Muscle layer of duodenum (tissue), 2 donors: ENCODE measurements around the gene XYLT1.

Experiments
- H3K27ac ChIP-seq: one replicate; pipeline ENCODE4 v1.7.0; 2013; ENCODE audit warnings: mild to moderate bottlenecking, low read length
- H3K27me3 ChIP-seq: one replicate; pipeline ENCODE4 v1.7.0; 2013; ENCODE audit warnings: low read depth, mild to moderate bottlenecking, control low read depth, low read length
- H3K36me3 ChIP-seq, 2 donors: one replicate each; pipeline ENCODE4 v1.7.0; 2013; ENCODE audit warnings: low read length in 2 of 2, control low read depth in 1 of 2, mild to moderate bottlenecking in 1 of 2; ENCODE audit not compliant: insufficient read depth in 2 of 2, control insufficient read depth in 1 of 2
- H3K4me1 ChIP-seq, 2 donors: one replicate each; pipeline ENCODE4 v1.7.0; 2013; ENCODE audit warnings: low read length in 2 of 2, mild to moderate bottlenecking in 2 of 2, control low read depth in 1 of 2, moderate library complexity in 1 of 2; ENCODE audit not compliant: insufficient read depth in 2 of 2, control insufficient read depth in 1 of 2
- H3K4me3 ChIP-seq, 2 donors: one replicate each; pipeline ENCODE4 v1.7.0; 2013; ENCODE audit warnings: low read length in 2 of 2, low read depth in 1 of 2, mild to moderate bottlenecking in 1 of 2
- H3K9me3 ChIP-seq, 2 donors: one replicate each; pipeline ENCODE4 v1.7.0; 2013; ENCODE audit warnings: low read length in 2 of 2, control low read depth in 1 of 2, mild to moderate bottlenecking in 1 of 2; ENCODE audit not compliant: control insufficient read depth in 1 of 2
- donor health status: healthy.

The XYLT1 gene

DNA sequence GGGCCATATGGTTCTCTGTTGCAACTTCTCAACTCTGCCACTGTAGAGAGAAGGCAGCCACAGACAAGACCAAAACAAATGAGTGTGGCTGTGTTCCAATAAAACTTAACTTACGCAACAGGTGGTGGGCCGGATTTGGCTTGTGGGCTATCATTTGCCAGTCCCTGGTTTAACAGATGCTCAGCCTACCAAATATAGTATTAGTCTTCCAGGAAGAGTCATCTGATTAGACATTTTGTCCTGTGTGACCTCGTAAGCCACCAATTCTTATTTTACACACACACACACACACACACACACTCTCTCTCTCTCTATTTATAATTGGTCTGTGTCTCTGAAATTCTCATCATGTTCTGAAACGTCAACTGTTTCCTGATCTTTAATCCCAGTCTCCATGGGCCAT is 245.9 kb downstream of the XYLT1 start:
- Histone ChIP-seq H3K27me3 (no peaks in the 10 kb centered on the region), H3K9me3 (no peaks in the 10 kb centered on the region), H3K36me3 (no peaks in the 10 kb centered on the region), H3K4me1 (peaks cover 4 to 17% of the 10 kb centered on the region in 2 donors), H3K27ac (peak overlapping the region; percentile 76), H3K4me3 (no peak overlapping the region)

DNA sequence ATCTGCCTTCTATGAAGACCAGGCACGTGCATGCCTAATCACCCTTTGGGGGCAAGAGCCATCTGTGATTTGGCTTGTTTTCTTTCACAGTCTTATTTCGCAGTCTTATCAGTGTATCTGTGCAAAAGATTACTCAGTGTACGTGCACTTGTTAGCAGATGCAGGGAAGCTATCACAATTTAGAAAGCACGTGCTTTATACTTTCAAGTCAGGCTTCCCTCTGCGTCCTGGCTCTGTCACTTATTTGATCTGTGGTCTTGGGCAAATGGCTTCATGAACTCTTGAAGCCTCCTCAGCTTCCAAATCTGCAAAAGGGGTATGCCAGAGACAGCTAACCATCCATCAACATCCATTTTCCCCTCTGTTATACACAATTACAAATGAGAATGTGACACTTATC is 246.4 kb downstream of the XYLT1 start:
- Histone ChIP-seq H3K36me3 (no peaks in the 10 kb centered on the region), H3K27ac (no peak overlapping the region)

DNA sequence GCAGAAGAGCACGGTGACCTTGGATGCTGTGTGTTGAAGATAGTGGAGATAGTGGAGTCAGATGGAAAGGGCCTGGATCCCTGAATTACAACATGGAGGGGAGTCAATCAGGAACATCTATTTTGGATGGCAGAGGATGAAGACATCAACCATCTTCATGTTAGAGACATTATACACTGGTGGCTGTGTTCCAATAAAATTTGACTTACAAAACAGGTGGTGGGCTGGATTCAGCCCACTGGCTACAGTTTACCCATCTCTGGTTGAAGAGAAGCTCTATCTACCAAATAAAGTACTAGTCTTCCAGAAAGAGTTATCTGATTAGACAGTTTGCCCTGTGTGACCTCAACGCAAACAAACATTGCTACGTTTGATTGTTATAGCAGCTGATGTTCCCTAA is 247.2 kb downstream of the XYLT1 start:
- Histone ChIP-seq H3K4me1 (peaks cover 4 to 17% of the 10 kb centered on the region in 2 donors), H3K27ac (no peak overlapping the region), H3K4me3 (no peak overlapping the region), H3K9me3 (no peaks in the 10 kb centered on the region), H3K27me3 (no peaks in the 10 kb centered on the region), H3K36me3 (no peaks in the 10 kb centered on the region)

More for the DNA sequence above, 246.4 kb downstream of the XYLT1 start:
- Histone ChIP-seq H3K4me3 (no peak overlapping the region), H3K9me3 (no peaks in the 10 kb centered on the region), H3K4me1 (peaks cover 4 to 17% of the 10 kb centered on the region in 2 donors), H3K27me3 (no peaks in the 10 kb centered on the region)

DNA sequence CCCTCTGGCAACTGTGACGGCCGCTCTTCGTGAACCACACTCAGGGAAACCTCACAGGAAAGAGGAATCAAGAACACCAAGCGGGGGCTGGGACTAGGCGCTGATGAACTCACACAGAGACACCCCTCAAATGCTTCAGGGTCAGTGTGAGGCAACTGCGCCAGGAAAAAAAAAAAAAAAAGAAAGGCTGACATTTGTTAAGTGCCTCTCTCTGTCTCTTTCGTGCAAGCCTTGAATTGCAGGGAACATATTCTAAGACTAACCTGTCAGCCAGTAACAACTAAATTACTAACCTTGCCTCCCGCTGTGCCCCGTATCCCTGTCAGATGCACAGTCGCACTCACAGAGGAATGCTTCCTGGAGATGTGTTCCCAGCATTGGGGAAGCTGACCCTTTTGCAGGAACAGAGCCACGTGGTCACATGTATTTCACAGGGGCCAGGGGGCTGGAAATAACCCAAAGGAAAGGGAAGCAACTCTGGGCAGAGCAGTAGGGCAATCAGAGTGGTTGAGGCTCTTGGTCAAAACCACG is 247.8 kb downstream of the XYLT1 start:
- Histone ChIP-seq H3K27me3 (no peaks in the 10 kb centered on the region), H3K4me3 (no peak overlapping the region), H3K36me3 (no peaks in the 10 kb centered on the region), H3K9me3 (no peaks in the 10 kb centered on the region), H3K27ac (no peak overlapping the region), H3K4me1 (peaks cover 4 to 17% of the 10 kb centered on the region in 2 donors)

DNA sequence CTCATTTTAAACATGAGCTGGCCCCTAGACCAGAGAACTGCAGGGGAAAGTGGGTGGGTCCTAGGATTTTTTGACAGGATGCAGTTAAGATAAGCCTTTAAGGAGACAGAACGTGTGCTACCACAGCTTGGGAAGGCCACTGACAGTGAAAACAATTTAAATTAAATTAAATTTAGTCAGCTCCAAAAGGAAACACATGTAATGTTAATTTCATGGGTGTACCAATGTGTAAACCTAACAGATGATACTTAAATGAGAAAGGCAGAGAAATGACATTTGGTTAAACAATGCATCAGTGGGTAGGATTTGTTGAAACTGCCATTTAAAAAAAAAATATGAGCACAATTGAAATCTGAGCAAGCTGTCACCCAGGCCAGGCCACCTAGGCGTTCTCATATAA is 250.8 kb downstream of the XYLT1 start:
- no peak overlapping the region for H3K4me3 ChIP-seq

DNA sequence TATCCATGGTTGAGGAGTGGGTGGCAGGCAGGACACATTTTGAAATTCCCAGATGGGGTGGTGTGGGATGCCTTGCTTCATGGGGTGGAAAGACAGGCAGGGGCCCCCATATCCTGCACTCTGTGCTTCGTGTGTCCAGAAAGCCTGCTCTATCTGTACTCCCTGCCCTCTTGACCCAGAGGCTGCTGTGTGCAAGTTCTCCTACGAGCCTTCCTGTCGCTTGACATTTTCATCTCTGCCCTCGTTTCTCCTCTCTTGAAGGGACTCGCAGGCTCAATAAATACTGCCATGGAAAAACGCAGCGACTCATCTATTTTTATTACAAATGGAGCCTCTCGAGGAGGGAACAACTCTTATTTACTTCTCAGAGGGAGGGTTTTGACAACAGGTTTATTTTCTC is 254.8 kb downstream of the XYLT1 start:
- H3K4me1 ChIP-seq, result no peaks in the 10 kb centered on the region
- H3K4me3 ChIP-seq, result no peak overlapping the region
- peaks cover 4 to 8% of the 10 kb centered on the region in 2 donors for H3K9me3 ChIP-seq
- no peak overlapping the region for H3K27ac ChIP-seq
- peaks cover 0 to 10% of the 10 kb centered on the region in 2 donors for H3K36me3 ChIP-seq
- no peaks in the 10 kb centered on the region for H3K27me3 ChIP-seq

More for the DNA sequence above, 250.8 kb downstream of the XYLT1 start:
- Histone ChIP-seq H3K9me3 (no peaks in the 10 kb centered on the region), H3K27ac (no peak overlapping the region), H3K27me3 (no peaks in the 10 kb centered on the region), H3K4me1 (peaks cover 4 to 7% of the 10 kb centered on the region in 2 donors), H3K36me3 (no peaks in the 10 kb centered on the region)

DNA sequence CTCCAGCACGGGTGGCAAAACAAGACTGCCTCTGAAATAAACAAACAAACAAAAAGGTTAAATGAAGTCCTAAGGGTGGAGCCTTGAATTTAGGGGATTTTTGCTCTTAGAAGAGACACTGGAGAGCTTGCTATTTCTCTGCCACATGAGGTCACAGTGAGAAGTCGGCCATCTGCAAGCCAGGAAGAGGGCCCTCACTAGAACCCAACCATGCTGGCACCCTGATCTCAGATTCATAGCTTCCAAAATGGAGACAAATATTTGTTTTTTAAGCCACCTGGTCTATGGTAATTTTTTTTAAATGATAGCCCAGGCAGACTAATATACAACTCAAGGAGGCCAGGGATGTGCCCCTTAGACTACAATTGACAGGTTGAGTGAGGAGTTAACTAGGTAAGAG is 255.5 kb downstream of the XYLT1 start:
- H3K9me3 ChIP-seq, result peaks cover 4 to 8% of the 10 kb centered on the region in 2 donors
- H3K27me3 ChIP-seq, result no peaks in the 10 kb centered on the region
- peaks cover 0 to 10% of the 10 kb centered on the region in 2 donors for H3K36me3 ChIP-seq

DNA sequence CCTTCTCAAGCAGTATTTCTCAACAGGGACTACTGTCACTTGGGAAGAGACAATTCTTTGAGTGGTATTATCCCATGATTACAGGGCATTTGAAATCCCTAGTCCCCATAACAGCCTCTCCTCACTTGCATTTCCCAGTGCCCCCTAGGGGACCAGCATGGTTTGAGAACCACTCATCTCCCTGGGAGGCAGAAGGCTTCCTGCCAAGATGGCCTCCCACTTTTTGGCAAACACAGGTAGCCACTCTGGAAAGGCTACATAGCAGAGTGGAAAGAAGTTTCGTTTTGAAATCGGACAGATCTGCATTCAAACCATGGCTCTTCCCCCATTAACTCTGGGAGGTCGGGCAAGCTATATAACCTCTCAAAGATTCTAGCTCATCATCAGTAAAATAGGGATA is 256.8 kb downstream of the XYLT1 start:
- H3K36me3 ChIP-seq, result peaks cover 0 to 10% of the 10 kb centered on the region in 2 donors
- peaks cover 4 to 8% of the 10 kb centered on the region in 2 donors for H3K9me3 ChIP-seq
- no peaks in the 10 kb centered on the region for H3K4me1 ChIP-seq
- no peak overlapping the region for H3K27ac ChIP-seq
- no peak overlapping the region for H3K4me3 ChIP-seq
- H3K27me3 ChIP-seq, result no peaks in the 10 kb centered on the region

More for the DNA sequence above, 255.5 kb downstream of the XYLT1 start:
- Histone ChIP-seq H3K4me1 (no peaks in the 10 kb centered on the region), H3K4me3 (no peak overlapping the region), H3K27ac (no peak overlapping the region)

DNA sequence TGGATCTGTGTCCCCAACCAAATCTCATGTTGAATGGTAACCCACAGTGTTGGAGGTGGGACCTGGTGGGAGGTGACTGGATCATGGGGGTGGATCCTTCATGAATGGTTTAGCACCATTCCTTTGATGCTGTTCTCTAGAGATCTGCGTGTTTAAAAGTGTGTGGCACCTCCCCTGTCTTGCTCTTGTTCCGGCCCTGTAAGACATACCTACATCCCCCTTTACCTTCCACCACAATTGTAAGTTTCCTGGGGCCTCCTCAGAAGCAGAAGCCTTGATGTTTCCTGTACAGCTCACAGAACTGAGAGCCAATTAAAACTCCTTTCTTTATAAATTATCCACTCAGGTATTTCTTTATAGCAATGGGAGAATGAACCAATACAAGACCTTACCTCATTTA is 257.7 kb downstream of the XYLT1 start:
- H3K9me3 ChIP-seq, result peaks cover 4 to 8% of the 10 kb centered on the region in 2 donors
- no peaks in the 10 kb centered on the region for H3K27me3 ChIP-seq
- H3K36me3 ChIP-seq, result peaks cover 0 to 10% of the 10 kb centered on the region in 2 donors
- H3K4me3 ChIP-seq, result no peak overlapping the region
- no peaks in the 10 kb centered on the region for H3K4me1 ChIP-seq
- no peak overlapping the region for H3K27ac ChIP-seq

DNA sequence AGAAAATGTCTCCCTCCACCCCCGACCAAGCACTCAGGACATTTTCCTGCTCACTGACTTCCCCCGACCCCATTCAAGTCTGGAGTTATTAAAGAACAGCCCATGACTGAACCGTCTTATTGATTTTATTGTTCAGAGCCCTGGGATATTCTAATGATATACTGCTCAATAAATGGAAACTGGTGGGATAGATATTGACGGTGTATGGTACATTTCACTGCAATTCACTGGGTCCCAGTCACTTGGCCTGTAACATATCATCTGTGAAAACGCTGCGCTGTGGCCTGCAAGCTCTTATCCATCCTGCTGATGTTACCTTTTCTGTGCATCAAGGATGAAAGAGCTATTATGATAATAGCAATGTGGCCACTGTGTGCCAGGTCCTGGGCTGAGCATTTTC is 258.2 kb downstream of the XYLT1 start:
- H3K4me3 ChIP-seq, result no peak overlapping the region
- H3K4me1 ChIP-seq, result no peaks in the 10 kb centered on the region
- no peaks in the 10 kb centered on the region for H3K27me3 ChIP-seq
- peaks cover 4 to 8% of the 10 kb centered on the region in 2 donors for H3K9me3 ChIP-seq
- H3K27ac ChIP-seq, result no peak overlapping the region
- peaks cover 0 to 10% of the 10 kb centered on the region in 2 donors for H3K36me3 ChIP-seq

DNA sequence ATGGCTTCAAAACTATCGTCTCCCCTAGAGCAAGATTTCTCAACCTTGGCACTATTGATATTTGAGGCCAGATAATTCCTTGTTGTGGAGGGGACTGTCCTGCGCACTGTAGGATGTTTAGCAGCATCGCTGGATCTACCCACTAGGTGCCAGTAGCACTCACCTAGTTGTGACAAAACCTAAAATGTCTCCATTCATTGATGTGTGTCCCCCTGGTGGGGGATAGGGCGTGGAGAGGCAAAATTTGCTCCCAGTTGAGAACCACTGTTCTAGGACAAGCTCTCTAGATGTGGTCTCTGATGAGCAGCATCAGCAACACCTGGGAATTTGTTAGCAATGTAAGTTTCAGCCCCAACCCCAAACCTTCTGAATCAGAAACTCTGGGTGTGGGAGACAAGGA is 259.0 kb downstream of the XYLT1 start:
- Histone ChIP-seq H3K27me3 (no peaks in the 10 kb centered on the region), H3K4me1 (no peaks in the 10 kb centered on the region), H3K27ac (no peak overlapping the region), H3K36me3 (peaks cover 0 to 10% of the 10 kb centered on the region in 2 donors), H3K9me3 (peaks cover 4 to 8% of the 10 kb centered on the region in 2 donors), H3K4me3 (no peak overlapping the region)

DNA sequence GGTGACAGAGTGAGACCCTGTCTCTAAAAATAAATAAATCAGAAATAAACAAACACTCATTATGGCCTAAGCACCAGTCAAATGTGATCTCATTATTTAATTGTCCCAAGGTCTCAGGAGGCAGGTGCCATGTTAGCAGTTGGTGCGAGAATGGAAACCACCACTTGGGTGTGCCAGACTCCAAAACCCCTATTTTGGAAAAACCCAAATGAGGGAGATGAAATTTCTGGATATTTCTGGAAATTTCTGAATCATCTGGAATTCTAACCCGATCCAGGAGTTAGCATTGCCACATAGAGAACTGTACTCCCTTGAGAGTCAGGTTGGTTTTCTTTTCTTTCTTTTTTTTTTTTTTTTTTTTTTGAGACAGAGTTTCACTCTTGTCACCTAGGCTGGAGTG is 264.0 kb downstream of the XYLT1 start:
- no peaks in the 10 kb centered on the region for H3K36me3 ChIP-seq
- no peaks in the 10 kb centered on the region for H3K27me3 ChIP-seq
- H3K27ac ChIP-seq, result no peak overlapping the region
- H3K4me3 ChIP-seq, result no peak overlapping the region
- H3K4me1 ChIP-seq, result no peaks in the 10 kb centered on the region
- no peaks in the 10 kb centered on the region for H3K9me3 ChIP-seq
